RKO (cell line): ENCODE results near the gene LIN7A.
A peak's percentile ranks its signal among the peaks of the same experiment; 100 is the strongest.
"Not testable (repeated sequence)": the region's sequence is repeated elsewhere in the genome, so short reads cannot be mapped to it uniquely, and the experiment has no call there.

ENCODE experiments used
- DNase-seq: peaks from one replicate; pipeline ENCODE4 v3.0.0-alpha.2; 2016; ENCODE audit warnings: low spot score

Gene LIN7A

GRCh38 chr12:80810874-80811273 is 126.9 kb downstream of the LIN7A start:
- DNase-seq, result no peak

GRCh38 chr12:80807640-80808288 is 130.0 kb downstream of the LIN7A start:
- no peak for DNase-seq

DNA sequence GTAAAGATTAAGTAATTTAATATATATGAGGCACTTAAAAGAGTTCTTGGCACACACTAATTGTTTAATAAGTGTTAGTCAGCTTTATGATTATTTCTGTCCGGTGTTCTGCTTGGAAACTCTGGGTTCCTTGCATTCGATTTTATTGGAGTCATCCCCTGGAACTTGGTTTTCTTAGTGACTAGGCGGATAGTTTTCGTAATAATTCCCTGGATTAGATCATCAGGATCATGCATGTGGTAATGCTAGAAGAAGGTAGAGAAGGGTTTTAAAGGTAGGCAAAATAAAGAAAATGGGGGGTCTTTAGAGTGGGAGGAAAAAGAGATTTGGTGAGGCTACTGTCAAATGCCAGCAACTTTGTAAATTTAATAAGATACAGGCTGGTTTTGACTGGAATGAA is 132.6 kb downstream of the LIN7A start:
- no peak for DNase-seq

DNA sequence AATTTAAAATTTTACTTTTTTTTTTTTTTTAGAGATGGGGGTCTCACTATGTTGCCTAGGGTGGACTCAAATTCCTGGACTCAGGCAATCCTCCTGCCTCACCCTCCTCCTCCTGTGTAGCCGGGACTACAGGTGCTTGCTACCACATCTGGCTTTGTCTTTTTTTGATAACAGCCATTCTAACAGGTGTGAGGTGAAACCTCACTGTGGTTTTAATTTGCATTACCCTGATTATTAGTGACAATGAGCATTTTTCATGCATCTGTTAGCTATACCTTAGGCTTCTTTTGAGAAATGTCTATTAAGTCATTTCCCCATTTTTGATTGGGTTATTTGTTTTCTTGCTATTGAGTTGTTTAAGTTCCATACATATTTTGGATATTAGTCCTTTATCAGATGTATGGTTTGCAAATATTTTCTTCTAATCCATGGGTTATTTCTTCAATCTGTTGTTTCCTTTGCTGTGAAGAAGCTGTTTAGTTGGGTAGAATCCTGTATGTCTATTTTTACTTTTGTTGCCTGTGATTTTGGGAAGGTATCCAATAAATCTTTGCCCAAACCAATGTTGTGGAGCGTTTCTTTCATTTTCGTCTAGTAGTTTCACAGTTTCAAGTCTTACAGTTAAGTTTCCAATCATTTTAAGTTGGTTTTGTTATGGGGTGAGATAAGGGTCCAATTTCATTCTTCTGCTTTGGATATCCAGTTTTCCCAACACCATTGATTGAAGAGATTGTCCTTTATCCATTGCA is 134.9 kb downstream of the LIN7A start:
- no peak for DNase-seq

GRCh38 chr12:80798281-80798680 is 139.5 kb downstream of the LIN7A start:
- DNase-seq, result no peak

DNA sequence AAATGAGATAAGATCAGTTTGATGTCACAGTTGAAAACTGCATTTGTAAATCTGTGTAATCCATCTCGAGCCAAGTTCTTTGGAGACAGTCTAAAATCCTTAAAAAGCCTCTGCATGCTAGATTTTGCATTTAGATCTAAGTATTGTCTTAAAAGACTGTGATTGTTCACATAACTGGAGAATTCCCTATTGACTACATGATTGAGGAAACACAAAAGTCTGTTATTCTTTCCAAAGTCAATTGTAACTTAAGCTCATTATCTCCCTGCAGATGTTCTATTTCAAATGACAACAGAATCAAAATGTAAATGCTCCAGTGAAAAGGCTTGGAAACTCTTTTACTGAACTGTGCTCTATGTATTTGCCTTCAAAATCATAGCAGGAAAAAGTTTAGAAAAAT is 143.2 kb downstream of the LIN7A start:
- no peak for DNase-seq

- peak; percentile 7 for DNase-seq
Measured at GRCh38 chr12:80792861-80793260, 144.9 kb downstream of the LIN7A start.

DNA sequence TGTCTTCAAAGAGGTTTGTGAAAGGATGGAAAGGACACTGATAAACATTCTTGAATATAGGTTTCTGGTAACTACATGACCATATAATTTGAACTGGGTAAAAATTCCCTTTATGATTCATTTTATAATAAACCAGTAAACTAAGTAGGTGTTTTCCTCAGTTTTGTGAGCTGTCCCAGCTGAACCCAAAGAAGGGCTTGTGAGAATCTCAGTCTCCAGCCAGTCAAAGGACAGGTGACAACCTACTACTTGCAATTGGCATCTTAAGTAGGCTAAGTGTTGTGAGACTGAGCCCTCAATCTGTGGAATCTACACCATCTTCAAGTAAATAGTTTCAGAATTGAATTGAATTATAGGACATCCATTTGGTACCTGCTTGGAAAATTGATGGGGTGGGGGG is 145.9 kb downstream of the LIN7A start:
- DNase-seq, result no peak

GRCh38 chr12:80788407-80788806 is 149.3 kb downstream of the LIN7A start:
- not testable (repeated sequence) for DNase-seq

- not testable (repeated sequence) for DNase-seq
Measured at GRCh38 chr12:80782963-80783470, 154.7 kb downstream of the LIN7A start.

GRCh38 chr12:80781313-80781712 is 156.4 kb downstream of the LIN7A start:
- DNase-seq, result no peak

GRCh38 chr12:80780746-80781145 is 157.0 kb downstream of the LIN7A start:
- no peak for DNase-seq

- no peak for DNase-seq
Measured at GRCh38 chr12:80778005-80778541, 159.7 kb downstream of the LIN7A start.

DNA sequence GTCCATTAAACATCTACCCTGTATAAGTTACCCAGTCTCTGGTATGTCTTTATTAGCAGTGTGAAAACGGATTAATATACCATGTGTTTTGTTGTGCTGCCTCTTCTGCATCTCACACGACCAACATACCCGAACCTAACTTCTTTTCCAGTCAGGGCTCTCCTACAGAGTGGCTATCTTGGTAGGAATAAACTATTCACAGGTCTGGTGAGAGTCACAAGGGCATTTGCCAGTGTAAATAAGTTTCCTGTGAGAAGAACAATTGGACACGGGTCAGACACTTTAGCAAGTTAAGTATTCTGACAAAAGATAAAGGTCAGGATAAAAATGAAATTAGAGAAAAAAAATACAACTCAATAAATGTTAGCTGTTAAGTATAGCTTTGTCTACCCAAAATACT is 160.1 kb downstream of the LIN7A start:
- DNase-seq, result no peak

- DNase-seq, result no peak
Measured at GRCh38 chr12:80776706-80777105, 161.0 kb downstream of the LIN7A start.

- no peak for DNase-seq
Measured at GRCh38 chr12:80770958-80771357, 166.8 kb downstream of the LIN7A start.

GRCh38 chr12:80769553-80770140 is 168.1 kb downstream of the LIN7A start:
- DNase-seq, result no peak

DNA sequence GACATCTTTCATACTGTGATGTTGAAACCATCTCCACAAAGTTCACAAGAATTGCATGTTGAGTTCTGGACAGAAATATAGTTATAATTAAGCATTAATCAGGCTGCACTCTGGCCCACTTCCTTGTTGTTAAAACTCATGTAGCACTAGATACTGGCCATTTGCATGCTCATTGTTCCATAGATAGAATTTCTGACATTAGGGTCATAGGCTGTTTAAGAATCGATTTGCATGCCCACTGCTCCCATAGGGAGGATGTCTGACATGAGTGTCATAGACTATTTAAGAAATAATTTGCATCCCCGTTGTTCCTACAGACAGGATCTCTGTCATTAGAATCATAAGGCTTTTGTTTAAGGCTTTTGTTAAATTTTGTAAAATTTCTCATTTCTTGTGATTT is 170.8 kb downstream of the LIN7A start:
- DNase-seq, result no peak

- no peak for DNase-seq
Measured at GRCh38 chr12:80766210-80766609, 171.5 kb downstream of the LIN7A start.

DNA sequence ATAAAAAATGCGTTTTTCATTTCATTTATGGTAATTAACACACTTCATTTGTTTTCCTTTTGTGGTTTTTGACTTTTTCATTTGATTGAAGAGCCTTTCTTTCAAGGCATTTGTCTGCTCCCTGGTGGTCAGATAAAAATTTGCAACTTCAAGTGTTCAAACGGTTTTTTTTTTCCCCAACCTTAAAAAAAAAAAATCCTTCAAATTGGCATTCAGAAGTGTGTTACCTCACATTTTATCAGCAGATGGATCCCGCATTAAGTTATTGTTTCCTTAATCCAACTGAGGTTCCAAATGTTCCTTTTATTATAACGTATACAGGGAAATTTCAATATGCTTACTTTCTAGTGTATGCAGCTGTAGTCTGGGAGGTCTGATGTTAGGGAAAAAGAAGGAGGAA is 173.9 kb downstream of the LIN7A start:
- DNase-seq, result peak; percentile 43

GRCh38 chr12:80761838-80762237 is 175.9 kb downstream of the LIN7A start:
- no peak for DNase-seq

DNA sequence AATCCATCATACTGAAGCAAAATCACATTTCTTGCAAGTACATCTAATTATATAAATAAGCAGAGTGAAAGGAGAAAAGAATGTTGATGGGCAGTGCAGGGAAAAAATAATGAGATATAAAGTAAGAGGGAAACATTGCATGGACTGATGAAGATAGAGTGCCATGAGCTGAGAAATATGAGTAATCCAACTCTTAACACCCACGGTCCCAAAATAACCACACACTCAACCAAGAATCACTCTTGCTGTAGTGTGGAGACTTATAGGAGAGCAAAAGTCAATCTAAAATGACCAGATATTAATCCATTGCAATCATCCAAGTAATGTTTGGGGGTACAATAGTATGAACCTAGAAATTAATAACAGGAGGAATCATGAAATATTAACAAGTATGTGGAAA is 180.9 kb downstream of the LIN7A start:
- DNase-seq, result no peak

DNA sequence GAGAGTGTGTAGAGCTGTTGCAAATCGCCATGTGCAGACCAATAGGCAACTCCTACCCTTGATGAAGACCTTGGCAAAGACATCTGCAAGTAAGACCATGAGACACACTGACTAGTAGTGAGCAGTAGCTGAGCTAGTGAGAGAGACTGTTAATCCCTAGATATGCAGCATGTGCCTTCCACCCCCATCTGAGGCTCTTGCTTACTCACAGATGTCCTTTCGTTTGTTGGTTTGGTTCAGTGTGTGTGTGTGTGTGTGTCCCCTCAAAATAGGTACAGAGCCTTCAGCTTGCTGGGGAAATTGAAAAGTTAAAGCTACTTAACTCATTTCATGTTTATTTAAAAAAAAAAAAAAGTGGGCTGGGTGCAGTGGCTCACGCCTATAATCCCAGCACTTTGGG is 183.5 kb downstream of the LIN7A start:
- DNase-seq, result no peak
